Mesodermal cell (in vitro differentiated cells): ENCODE data around the gene CEP104.

Experiments used
- H3K27ac ChIP-seq: 2 replicates; pipeline ENCODE4 v1.7.0; 2013; ENCODE audit warnings: mild to moderate bottlenecking, low read depth, low read length, moderate library complexity; ENCODE audit not compliant: severe bottlenecking
- H3K36me3 ChIP-seq: 2 replicates; pipeline ENCODE4 v1.7.1; 2013; ENCODE audit warnings: mild to moderate bottlenecking, low read length, moderate library complexity; ENCODE audit not compliant: control insufficient read depth, insufficient read depth
- H3K4me1 ChIP-seq: one replicate; pipeline ENCODE4 v1.7.1; 2013; ENCODE audit warnings: mild to moderate bottlenecking, low read length; ENCODE audit not compliant: insufficient read depth, control insufficient read depth, poor library complexity, severe bottlenecking
- H3K4me3 ChIP-seq: 2 replicates; pipeline ENCODE4 v1.7.0; 2013; ENCODE audit warnings: low read length, control low read depth, mild to moderate bottlenecking; ENCODE audit not compliant: insufficient read depth, poor library complexity, severe bottlenecking; ENCODE audit errors: extremely low read depth
- H3K9me3 ChIP-seq: 2 replicates; pipeline ENCODE4 v1.7.1; 2013; ENCODE audit warnings: mild to moderate bottlenecking, low read length, moderate library complexity; ENCODE audit not compliant: control insufficient read depth
- WGBS, 2 experiments: methylation state at CpG; one replicate each; pipeline ENCODE4 v1.1.5; 2013; ENCODE audit warnings: missing lambda C conversion rate in 2 of 2; ENCODE audit not compliant: insufficient coverage in 2 of 2; 5-methylcytosine and 5-hydroxymethylcytosine counted together

The CEP104 gene

DNA sequence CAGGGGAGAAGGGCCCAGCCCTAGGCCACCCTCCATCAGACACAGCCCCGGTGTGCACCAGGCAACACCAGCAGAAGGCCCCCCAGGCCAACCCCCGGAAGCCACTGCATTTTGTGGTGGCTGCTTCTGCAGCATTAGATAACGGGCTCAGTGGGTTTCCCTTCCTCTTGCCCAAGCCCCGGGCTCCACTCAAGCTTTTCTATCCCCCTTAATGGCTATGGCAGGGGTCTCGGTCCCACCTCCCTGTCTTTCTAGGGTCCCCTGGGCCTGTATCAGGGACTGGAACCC is 24.1 kb upstream of the CEP104 start:
- Histone ChIP-seq H3K4me3 (no peak overlapping the region), H3K36me3 (peaks cover 10% of the 10 kb centered on the region), H3K27ac (no peak overlapping the region), H3K4me1 (no peaks in the 10 kb centered on the region), H3K9me3 (peaks cover 10% of the 10 kb centered on the region)
- 100% methylated on average over 1 to 3 of the region's 5 CpGs for WGBS, 2 experiments

DNA sequence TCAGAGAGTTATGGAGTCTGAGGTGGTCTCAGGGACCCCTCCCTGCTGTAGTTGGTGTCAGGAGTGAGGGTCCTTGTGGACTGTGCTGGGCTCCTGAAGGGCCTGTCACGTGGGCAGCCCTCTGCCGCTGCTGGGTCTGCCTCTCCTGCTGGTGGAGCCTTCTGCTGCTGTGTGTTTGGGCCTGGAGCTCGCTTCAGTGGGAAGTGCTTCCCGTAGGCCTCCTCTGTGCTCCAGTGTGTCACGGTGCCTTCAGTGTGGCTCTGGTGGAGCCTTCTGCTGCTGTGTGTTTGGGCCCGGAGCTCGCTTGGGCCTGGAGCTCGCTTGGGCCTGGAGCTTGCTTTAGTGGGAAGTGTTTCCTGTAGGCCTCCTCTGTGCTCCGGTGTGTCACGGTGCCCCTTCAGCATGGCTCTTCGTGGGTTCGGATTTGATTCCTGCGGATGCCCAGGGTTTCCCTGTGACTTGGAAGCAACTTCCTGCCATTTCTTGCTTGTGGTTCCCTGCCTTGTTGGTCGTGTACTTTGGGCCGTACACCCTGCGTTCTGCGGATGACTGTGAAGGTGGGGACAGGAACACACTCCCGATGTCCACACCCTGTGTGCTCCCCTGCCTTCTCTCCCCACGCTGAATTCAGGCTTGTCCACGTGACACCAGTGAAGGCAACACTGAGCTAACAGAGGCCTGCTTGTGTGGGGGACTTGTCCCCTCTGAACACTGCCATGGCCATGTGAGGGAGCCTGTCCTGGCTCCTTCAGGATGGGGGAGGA is 23.6 kb upstream of the CEP104 start:
- peaks cover 10% of the 10 kb centered on the region for H3K9me3 ChIP-seq
- H3K4me3 ChIP-seq: no peak overlapping the region
- WGBS, 2 experiments: 92 to 95% methylated on average over 15 to 19 of the region's 20 CpGs
- H3K36me3 ChIP-seq: peaks cover 8% of the 10 kb centered on the region
- no peak overlapping the region for H3K27ac ChIP-seq
- H3K4me1 ChIP-seq: no peaks in the 10 kb centered on the region

DNA sequence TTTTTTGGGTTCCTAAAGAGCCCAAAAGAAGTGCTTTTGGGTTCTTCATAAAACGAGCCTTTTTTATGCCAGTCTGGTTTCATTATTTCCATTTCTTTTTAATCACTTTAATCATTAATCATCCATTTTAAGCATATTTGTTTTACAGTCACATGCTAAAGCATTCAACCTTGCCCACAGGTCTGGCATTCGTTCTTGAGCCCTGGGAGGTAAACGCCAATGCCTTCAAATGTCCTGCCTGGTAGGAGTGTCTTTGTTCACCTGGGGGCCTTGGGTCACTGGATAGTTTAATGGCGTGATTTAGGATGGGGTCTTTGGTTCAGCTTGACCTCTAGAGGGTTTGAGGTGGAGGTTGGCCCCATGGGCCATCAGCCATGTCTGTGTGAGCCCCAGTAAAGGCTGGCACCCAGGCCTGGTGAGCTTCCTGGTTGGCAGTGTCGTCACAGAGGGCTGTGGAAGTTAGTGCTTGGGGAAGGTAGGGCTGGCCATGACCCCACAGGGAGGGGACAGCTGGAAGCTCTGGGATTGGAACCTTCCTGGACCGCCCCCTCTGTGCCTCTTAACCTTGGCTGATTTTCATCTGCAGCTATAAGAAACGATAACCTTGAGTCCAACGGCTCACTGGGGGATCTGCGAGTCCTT is 22.9 kb upstream of the CEP104 start:
- 81 to 92% methylated on average over 6 to 9 of the region's 9 CpGs for WGBS, 2 experiments
- Histone ChIP-seq H3K9me3 (peaks cover 10% of the 10 kb centered on the region), H3K27ac (no peak overlapping the region), H3K4me1 (no peaks in the 10 kb centered on the region), H3K36me3 (peaks cover 6% of the 10 kb centered on the region), H3K4me3 (no peak overlapping the region)

DNA sequence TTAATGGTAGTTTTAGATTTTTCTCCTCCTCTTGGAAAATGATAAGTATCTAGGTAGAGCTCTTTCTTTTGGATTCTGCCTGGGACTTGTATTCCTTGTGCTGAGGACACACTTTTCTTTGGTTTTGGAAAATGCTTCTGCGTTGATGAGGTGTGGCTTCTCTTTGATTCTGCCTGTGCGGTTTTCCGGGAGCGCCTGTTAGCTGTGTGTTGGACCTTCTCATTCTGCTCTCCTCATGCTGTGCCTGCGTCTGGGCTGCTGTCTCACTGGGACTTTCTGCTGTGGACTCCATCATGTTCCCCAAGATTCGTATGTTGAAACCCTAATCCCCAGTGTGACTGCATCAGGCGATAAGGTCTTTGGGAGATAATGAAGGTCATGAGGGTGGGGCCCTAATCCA is 22.1 kb upstream of the CEP104 start:
- H3K4me3 ChIP-seq: no peak overlapping the region
- H3K4me1 ChIP-seq: no peaks in the 10 kb centered on the region
- peaks cover 10% of the 10 kb centered on the region for H3K9me3 ChIP-seq
- no peak overlapping the region for H3K27ac ChIP-seq
- WGBS, 2 experiments: 94 to 97% methylated on average over 5 to 6 of the region's 7 CpGs
- peaks cover 2% of the 10 kb centered on the region for H3K36me3 ChIP-seq

DNA sequence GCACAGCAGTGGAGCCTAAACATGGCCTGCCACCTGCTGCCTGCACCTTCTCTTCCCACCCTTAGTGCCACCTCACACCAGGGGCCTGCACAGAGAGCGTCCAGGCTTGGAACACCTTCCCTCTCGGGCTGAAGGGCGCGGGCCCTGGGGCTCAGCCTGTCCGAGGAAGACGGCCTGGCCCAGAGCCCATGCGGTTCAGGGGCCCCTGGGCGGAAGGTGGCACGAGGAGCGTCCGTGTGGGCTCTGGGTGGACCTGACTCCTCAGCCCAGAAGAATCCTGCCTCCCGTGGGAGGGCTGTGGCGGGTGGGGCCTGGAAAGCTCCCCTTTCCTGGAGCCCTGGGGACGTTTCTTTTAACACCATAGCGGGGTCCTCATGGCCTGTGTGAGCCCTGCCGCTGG is 19.7 kb upstream of the CEP104 start:
- Histone ChIP-seq H3K9me3 (peaks cover 10% of the 10 kb centered on the region), H3K4me3 (no peak overlapping the region), H3K27ac (no peak overlapping the region), H3K36me3 (peaks cover 7% of the 10 kb centered on the region), H3K4me1 (no peaks in the 10 kb centered on the region)
- 82 to 94% methylated on average over 15 to 16 of the region's 16 CpGs for WGBS, 2 experiments

DNA sequence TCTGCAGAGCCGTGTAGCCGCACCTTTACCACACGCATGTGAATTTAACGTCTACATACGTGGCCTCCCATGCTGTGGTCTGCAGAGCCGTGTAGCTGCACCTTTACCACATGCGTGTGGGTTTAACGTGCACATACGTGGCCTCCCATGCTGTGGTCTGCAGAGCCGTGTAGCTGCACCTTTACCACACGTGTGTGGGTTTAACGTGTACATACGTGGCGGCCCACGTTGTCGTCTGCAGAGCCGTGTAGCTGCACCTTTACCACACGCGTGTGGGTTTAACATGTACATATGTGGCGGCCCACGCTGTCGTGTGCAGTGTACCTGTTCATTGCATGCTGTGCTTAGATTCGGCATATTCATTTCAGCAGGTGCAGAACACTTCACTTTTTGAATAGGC is 17.7 kb upstream of the CEP104 start:
- H3K4me3 ChIP-seq: no peak overlapping the region
- H3K36me3 ChIP-seq: peaks cover 13% of the 10 kb centered on the region
- no peaks in the 10 kb centered on the region for H3K4me1 ChIP-seq
- H3K27ac ChIP-seq: no peak overlapping the region
- 91 to 92% methylated on average over 23 of the region's 23 CpGs for WGBS, 2 experiments
- H3K9me3 ChIP-seq: peaks cover 10% of the 10 kb centered on the region

DNA sequence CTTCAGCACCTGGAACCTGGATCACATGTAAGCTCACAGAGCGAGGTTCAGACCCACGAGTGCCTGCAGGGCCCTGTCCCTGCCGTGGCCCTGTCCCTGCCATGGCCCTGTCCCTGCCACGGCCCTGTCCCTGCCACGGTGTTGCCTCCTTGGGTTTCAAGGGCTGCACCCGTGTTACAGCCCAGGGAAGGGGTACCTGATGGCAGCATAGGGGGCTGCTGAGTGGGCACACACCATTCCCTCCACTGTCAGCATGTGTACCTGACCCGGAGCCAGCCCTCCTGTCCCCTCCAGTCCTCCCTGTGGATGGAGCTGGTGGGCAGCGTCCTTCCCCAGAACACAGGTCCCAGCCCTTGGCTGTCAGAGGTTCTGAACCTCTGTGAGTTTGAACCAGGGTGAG is 15.5 kb upstream of the CEP104 start:
- WGBS, 2 experiments: 91 to 93% methylated on average over 7 to 8 of the region's 8 CpGs
- H3K4me3 ChIP-seq: no peak overlapping the region
- H3K36me3 ChIP-seq: peaks cover 13% of the 10 kb centered on the region
- H3K9me3 ChIP-seq: no peaks in the 10 kb centered on the region
- no peak overlapping the region for H3K27ac ChIP-seq
- no peaks in the 10 kb centered on the region for H3K4me1 ChIP-seq

DNA sequence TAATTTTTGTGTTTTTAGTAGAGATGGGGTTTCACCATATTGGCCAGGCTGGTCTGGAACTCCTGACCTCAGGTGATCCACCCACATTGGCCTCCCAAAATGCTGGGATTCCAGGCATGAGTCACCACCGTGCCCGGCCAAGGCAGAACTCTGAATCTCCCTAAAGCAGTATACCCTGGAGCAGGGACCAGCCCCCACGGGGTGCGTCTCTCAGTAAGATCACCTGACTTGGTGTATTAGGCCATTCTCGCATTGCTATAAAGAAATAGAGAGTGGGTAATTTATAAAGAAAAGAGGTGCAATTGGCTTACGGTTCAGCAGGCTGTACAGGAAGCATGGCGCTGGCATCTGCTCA is 14.4 kb upstream of the CEP104 start:
- 96 to 100% methylated on average over 6 to 7 of the region's 7 CpGs for WGBS, 2 experiments
- no peak overlapping the region for H3K4me3 ChIP-seq
- H3K36me3 ChIP-seq: peaks cover 13% of the 10 kb centered on the region
- H3K4me1 ChIP-seq: no peaks in the 10 kb centered on the region
- H3K9me3 ChIP-seq: no peaks in the 10 kb centered on the region
- H3K27ac ChIP-seq: no peak overlapping the region

DNA sequence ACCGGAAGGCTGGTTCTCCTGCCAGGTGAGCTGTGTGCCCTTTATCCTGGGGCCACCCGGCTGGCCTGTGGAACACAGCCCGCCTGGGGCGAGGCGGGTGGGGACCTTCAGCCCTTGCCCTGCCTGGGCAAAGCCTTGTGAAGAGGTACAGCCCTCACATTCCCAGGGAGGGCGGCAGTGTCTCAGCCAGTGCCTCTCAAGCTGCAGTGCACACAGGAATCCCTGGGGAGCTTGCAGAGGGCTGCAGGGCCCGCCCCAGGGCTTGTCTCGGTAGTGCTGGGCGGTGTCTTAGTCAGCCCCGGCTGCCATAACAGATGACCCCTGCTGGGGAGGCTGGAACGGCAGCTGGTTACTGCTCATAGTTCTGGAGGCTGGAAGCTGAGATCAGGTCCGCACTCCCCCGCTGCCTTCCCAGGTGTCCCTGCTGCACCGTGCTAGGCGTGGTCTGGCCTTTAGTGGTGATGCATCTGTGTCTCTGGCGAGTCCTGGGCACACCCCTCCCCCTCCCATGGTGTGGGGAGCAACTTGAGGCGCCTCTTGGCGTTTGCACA is 12.8 kb upstream of the CEP104 start:
- Histone ChIP-seq H3K36me3 (peaks cover 13% of the 10 kb centered on the region), H3K4me1 (no peaks in the 10 kb centered on the region), H3K4me3 (no peak overlapping the region), H3K27ac (no peak overlapping the region), H3K9me3 (no peaks in the 10 kb centered on the region)
- 77 to 84% methylated on average over 16 to 17 of the region's 18 CpGs for WGBS, 2 experiments

DNA sequence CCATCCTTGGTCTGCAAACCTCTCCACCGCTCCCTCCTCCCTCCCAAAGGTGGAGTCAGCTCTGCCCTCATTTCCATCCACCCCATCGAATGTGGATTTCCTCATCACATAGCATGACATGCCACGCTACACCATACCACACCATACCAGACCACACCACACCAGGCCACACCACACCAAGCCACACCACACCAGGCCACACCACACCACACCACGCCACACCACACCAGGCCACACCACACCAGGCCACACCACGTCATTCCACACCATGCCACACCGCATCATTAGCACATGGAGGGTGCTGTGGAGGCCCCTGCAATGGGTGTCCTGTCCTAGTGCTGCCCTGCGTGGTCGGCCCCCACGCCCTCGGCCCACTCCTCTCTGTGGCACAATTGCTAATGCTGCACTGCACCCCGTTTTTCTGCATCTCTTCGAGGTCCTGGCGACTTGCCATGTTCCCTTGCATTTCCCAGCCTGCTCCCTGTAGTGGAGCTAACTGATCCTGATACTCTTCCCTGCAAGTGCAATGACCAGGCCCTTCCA is 11.5 kb upstream of the CEP104 start:
- Histone ChIP-seq H3K27ac (no peak overlapping the region), H3K36me3 (peaks cover 9% of the 10 kb centered on the region), H3K4me3 (no peak overlapping the region), H3K9me3 (no peaks in the 10 kb centered on the region), H3K4me1 (no peaks in the 10 kb centered on the region)
- WGBS, 2 experiments: 74 to 83% methylated on average over 11 to 12 of the region's 13 CpGs

DNA sequence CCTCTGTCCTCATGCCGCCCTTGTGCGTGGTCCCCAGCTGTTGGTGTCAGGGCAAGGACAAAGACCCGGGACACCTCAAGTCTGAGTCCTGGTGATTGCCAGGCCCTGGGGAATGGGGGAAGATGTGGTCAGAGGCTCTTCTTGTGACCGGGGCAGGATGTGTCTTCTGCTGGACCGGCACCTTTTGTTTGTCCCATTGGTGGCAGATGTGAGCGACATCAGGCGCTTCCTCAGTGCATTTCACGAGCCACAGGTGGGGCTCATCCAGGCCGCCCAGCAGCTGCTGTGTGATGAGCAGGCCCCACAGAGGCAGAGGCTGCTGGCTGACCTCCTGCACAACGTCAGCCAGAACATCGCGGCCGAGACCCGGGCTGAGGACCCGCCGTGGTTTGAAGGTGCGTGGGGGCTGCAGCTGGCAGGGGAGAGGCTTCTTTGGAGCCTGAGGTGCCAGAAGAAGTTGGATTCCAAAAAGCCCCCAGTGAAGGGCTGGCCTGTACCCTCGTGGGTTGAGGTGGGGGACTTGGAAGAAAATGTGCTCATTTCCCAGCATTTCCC is 8.7 kb upstream of the CEP104 start:
- Histone ChIP-seq H3K9me3 (no peaks in the 10 kb centered on the region), H3K36me3 (no peaks in the 10 kb centered on the region), H3K27ac (no peak overlapping the region), H3K4me3 (no peak overlapping the region), H3K4me1 (no peaks in the 10 kb centered on the region)
- 90% methylated on average over 15 to 16 of the region's 18 CpGs for WGBS, 2 experiments
